GM12892 (cell line): ENCODE results near the gene OR10A6.

Source experiments
- DNase-seq: peaks from one replicate; pipeline ENCODE4 v3.0.0; 2011; ENCODE audit not compliant: insufficient read length
- FAIRE-seq: peaks from 2 replicates; lab custom pipeline; 2011; peaks lifted over from hg19 to GRCh38; lab: Jason Lieb, UNC
- POLR2A ChIP-seq: IDR thresholded peaks from 2 replicates; pipeline ENCODE4 v1.6.1; 2011; ENCODE audit warnings: low read depth, low read length, control low read depth
- POLR2AphosphoS5 ChIP-seq: IDR thresholded peaks from 2 replicates; pipeline ENCODE4 v1.6.1; 2011; ENCODE audit warnings: low read depth, low read length, control low read depth
- TAF1 ChIP-seq: IDR thresholded peaks from 2 replicates; pipeline ENCODE4 v1.6.1; 2011; ENCODE audit warnings: low read depth, mild to moderate bottlenecking, control low read depth, low read length, borderline replicate concordance

OR10A6 gene

GRCh38 chr11:7964261-7964660 is 33.2 kb upstream of the OR10A6 start:
- no peak for FAIRE-seq
- no peak for TF ChIP-seq TAF1
- TF ChIP-seq POLR2A = no peak
- TF ChIP-seq POLR2AphosphoS5 = no peak
- DNase-seq = no peak

DNA sequence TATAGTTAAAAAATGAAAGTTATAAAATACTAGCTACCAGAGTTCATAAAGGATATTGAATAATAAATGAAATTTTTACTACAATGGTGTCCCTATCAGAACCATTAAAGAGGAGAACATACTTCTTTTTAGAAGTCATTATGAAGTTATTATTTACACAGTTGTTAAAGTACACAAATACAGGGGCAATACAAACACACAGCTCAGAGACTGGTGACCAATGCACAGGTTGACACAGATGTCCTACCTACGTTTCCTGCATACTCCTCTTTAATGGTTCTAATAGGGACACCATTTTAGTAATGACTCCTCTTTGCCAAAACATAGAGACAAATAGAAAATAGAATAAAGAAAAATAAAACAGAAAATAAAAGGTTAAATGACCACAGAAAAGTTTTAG is 24.1 kb upstream of the OR10A6 start:
- FAIRE-seq = no peak
- no peak for TF ChIP-seq TAF1
- TF ChIP-seq POLR2AphosphoS5 = no peak
- TF ChIP-seq POLR2A = no peak
- no peak for DNase-seq

- FAIRE-seq = no peak
Observed at GRCh38 chr11:7949934-7950333, 18.9 kb upstream of the OR10A6 start.

GRCh38 chr11:7944123-7944522 is 13.1 kb upstream of the OR10A6 start:
- TF ChIP-seq POLR2AphosphoS5 (no peak), POLR2A (no peak), TAF1 (no peak)
- DNase-seq = no peak
- FAIRE-seq = no peak

More at GRCh38 chr11:7949934-7950333, 18.9 kb upstream of the OR10A6 start:
- DNase-seq = no peak
- TF ChIP-seq POLR2AphosphoS5 (no peak), TAF1 (no peak), POLR2A (no peak)

DNA sequence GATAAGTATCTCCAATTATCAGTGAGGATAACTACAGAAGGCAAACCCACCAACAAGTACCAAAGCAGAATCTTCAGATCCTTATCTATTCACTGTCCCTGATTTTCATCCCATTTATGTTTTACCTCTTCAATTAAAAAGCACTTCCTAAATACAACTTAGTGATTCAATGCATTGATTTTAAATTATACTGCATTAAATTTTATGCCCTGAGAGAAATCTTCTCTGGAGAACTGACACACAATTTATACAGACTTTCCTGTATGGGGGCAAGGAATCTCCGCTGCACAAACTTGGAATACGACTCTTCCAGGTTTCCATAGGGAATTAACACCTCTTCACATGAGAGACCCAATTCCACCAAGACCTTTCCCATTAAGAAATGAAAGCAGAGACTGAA is 10.5 kb upstream of the OR10A6 start, which contains the start of gene OR10A3:
Gene OR10A3, minus strand, starts transcription at position 101 of the 400 bp plus-strand sequence. CDS start 2,188 bp downstream, outside the sequence.
- no peak for DNase-seq
- no peak for FAIRE-seq
- no peak for TF ChIP-seq POLR2AphosphoS5

GRCh38 chr11:7941146-7941545 is 10.1 kb upstream of the OR10A6 start:
- no peak for FAIRE-seq
- TF ChIP-seq POLR2AphosphoS5 (no peak), POLR2A (no peak), TAF1 (no peak)
- DNase-seq = no peak

DNA sequence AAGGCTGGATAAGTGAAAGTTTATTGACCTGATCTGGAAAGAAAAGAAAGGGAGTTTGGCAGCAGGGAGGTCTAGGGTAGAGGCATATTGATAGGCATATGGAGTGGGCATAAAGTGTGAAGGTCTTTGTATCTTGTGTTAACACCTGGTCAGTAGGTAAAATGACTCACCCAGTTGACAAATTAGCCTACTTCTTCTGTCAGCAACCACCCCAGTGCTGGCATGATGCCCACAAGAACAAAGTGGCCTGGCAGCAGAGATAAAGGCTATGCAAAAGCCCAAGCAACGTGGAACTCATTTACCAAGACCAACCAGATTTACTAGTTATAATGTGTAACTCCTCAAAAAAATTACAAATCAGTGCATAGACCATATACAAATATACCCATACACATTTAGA is 5.5 kb upstream of the OR10A6 start:
- DNase-seq (no peak), FAIRE-seq (no peak)
- TF ChIP-seq POLR2AphosphoS5 = no peak
- TF ChIP-seq POLR2A = no peak
- no peak for TF ChIP-seq TAF1

- TF ChIP-seq TAF1 = no peak
- FAIRE-seq (peak; percentile 46), DNase-seq (no peak)
Observed at GRCh38 chr11:7927635-7928034, 3.4 kb downstream of the OR10A6 start.

DNA sequence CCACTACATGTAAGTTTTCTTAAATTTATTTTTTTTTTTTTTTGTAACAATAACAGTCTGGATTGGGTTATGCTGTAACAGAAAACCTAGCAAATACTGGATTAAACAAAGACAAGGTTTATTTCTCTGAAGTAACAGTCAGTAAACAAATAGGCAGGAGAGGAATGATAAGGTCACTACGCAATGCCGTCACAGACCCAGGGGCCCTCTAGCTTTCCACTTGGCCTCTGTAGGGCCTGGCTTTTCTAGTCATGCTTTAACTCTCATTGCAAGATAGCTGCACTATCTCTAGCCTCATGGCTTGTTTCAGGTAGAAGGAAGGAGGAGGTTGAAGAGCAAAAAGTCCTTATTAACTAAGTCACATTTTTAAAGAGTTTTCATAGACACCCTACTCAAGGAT is 6.5 kb downstream of the OR10A6 start:
- no peak for FAIRE-seq
- no peak for TF ChIP-seq POLR2AphosphoS5
- TF ChIP-seq POLR2A = no peak
- no peak for TF ChIP-seq TAF1
- DNase-seq = no peak

GRCh38 chr11:7918141-7918540 is 12.9 kb downstream of the OR10A6 start:
- FAIRE-seq (no peak), DNase-seq (no peak)
- no peak for TF ChIP-seq POLR2A
- no peak for TF ChIP-seq TAF1
- no peak for TF ChIP-seq POLR2AphosphoS5

DNA sequence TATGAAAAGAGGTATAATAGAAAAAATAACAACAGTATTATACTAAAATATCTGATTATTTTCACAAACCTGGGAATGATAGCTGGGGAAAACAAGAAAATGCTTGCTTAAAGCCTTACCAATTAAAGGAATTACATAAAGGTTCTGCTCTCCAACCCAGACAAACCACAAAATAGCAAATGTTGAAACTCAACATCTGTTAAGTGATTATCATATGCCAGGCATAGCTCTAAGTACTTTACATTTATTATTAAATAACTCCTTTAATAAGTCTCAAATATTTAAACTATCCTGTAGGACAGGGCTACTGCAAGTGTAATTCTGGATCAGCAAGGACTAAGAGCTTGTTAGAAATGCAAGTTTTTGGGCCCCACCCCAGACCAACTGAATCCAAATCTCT is 20.1 kb downstream of the OR10A6 start:
- FAIRE-seq (no peak), DNase-seq (no peak)
- no peak for TF ChIP-seq POLR2A
- TF ChIP-seq POLR2AphosphoS5 = no peak
- no peak for TF ChIP-seq TAF1

DNA sequence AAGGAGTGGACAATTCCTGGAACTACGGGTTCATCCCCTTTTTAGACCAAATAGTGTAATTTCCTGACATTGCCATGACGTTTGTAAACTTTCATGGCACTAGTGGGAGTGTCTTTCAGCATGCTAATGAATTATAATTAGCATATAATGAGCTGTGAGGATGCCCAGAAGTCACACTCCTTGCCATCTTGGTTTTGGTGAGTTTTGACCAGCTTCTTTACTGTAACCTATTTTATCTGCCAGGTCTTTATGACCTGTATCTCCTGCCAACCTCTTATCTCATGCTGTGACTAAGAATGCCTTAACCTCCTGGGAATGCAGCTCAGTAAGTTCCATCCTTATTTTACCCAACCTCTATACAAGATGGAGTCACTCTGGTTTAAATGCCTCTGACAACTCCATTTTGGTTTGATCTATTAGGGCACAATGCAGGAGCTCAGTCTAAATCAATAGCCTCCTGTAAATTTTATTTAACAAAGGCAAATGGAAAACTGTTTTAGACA is 20.7 kb downstream of the OR10A6 start:
- TF ChIP-seq TAF1 = no peak
- TF ChIP-seq POLR2A = no peak
- no peak for TF ChIP-seq POLR2AphosphoS5
- DNase-seq = no peak
- no peak for FAIRE-seq
